GM12874 (cell line): ENCODE results near the gene SDHB.

Experiments used
- CTCF ChIP-seq: IDR thresholded peaks from 2 replicates; pipeline ENCODE4 v1.5.1; 2011; ENCODE audit warnings: low read depth, mild to moderate bottlenecking, control low read depth, low read length, moderate library complexity; ENCODE audit not compliant: insufficient read depth

Gene SDHB

GRCh38 chr1:16998589-16998988, 55.2 kb downstream of the SDHB start:
- no peak for TF ChIP-seq CTCF

- TF ChIP-seq CTCF, result no peak
Observed at GRCh38 chr1:16996845-16997244, 57.0 kb downstream of the SDHB start.

DNA sequence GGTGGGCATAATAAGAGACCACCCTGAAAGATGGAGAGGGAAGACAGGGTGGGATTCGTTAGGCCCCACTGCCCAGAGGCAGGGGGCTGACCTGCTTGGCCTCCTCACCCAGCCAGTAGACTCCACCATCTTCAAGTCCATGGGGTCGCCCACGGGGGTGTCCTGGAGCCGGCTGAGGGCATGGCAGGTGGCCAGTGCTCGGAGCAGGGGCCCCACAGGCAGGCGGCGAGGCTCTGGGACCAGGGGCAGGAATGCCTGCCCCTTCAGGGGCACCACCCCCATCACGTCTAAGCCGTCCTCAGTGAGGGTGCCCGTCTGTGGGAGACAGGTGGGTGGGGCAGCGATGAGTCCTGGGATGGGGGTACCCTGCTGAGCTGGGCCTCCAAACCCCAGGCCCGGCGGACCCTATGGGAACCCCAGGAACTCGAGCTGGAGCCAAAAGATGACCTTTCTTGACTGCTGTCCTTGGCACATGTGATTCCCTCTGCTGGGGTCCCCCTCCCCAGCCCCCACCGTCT, 60.3 kb downstream of the SDHB start:
- no peak for TF ChIP-seq CTCF

- no peak for TF ChIP-seq CTCF
Observed at GRCh38 chr1:16992675-16993074, 61.2 kb downstream of the SDHB start.

GRCh38 chr1:16992102-16992501, 61.7 kb downstream of the SDHB start:
- no peak for TF ChIP-seq CTCF

- no peak for TF ChIP-seq CTCF
Observed at GRCh38 chr1:16991571-16991970, 62.3 kb downstream of the SDHB start.

DNA sequence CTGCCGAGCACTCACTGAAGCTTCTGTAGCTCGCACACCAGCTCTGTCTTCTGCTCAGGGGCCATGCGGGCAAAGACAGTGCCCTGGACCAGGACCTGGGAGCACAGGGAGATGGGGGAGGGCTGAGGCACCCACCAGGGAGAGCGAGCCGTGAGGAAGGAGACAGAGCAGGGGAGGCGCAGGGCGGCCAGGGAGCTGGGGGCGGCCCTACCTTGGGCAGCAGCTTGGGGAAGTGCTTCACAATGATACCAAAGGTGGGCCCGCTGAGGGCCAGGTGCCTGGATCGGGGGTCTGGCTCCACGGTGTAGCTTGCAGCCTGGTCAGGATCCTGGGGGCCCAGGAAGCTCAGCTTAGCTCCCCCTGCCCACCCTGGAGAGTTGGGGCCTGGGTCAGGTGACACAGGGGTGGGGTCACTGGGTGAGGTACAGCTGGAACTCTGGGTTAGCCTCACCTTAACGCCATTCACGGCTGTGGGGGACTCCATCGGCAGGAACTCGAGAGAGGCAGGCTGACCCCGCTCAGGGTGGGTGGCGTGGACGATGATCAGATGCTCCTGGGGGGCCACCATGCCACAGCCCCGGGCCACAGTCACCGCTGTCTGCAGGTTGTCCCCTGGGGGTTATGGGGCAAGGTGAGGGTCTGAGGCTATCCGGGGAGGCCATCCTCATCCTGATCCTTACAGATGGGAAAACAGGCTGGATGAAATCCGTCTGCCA, 64.0 kb downstream of the SDHB start:
- no peak for TF ChIP-seq CTCF

- TF ChIP-seq CTCF, result no peak
Observed at GRCh38 chr1:16988210-16988609, 65.6 kb downstream of the SDHB start.
